K562 (cell line): ENCODE measurements around the gene FIS1. TPM values are rescaled to one million over a fixed set of nuclear protein-coding genes. Genes with fewer than 3 reads are reported as not detected.

Source experiments
- BHLHE40 ChIP-seq: IDR thresholded peaks from 2 replicates; pipeline ENCODE4 v1.6.1; 2011; ENCODE audit warnings: low read length, improper control_type of control experiment
- ILK ChIP-seq: fragments of 450-650 bp; IDR thresholded peaks from 2 replicates; pipeline ENCODE4 v1.6.1; 2016; ENCODE audit warnings: missing genetic modification characterization, low read depth, mild to moderate bottlenecking, missing compliant biosample characterization, moderate library complexity, borderline replicate concordance
- JUN ChIP-seq, 2 experiments: sonication (generic) in 1 of 2; formaldehyde crosslinking in 1 of 2; IDR thresholded peaks; 2 replicates each; pipeline versions ENCODE4 v1.6.1 to v1.8.0; 2012 to 2022; ENCODE audit warnings: borderline replicate concordance in 2 of 2, mild to moderate bottlenecking in 2 of 2, improper control_type of control experiment in 1 of 2, low read depth in 1 of 2, low read length in 1 of 2, missing genetic modification reagents in 1 of 2
- MEIS2 ChIP-seq: fragments of 450-650 bp; IDR thresholded peaks from 2 replicates; pipeline ENCODE4 v1.6.1; 2014; ENCODE audit warnings: mild to moderate bottlenecking; ENCODE audit not compliant: partially characterized antibody
- MTA3 ChIP-seq: fragments of 450-650 bp; formaldehyde crosslinking; IDR thresholded peaks from 2 replicates; pipeline ENCODE4 v1.6.1; 2017; ENCODE audit warnings: mild to moderate bottlenecking, borderline replicate concordance
- NELFE ChIP-seq: IDR thresholded peaks from 2 replicates; pipeline ENCODE4 v1.6.1; 2011; ENCODE audit warnings: mild to moderate bottlenecking; ENCODE audit not compliant: insufficient read depth, insufficient read length
- NONO ChIP-seq, 2 experiments: fragments of 200-400 bp in 1 of 2; fragments of 450-650 bp in 1 of 2; formaldehyde crosslinking in 1 of 2; IDR thresholded peaks; 2 replicates each; pipeline ENCODE4 v1.6.1; 2017; ENCODE audit warnings: low read depth in 2 of 2, mild to moderate bottlenecking in 2 of 2, moderate library complexity in 2 of 2, low read length in 1 of 2
- NR2F6 ChIP-seq: fragments of 450-650 bp; formaldehyde crosslinking; IDR thresholded peaks from 2 replicates; pipeline ENCODE4 v1.4.0; 2020; ENCODE audit warnings: mild to moderate bottlenecking
- NR4A1 ChIP-seq, 2 experiments: fragments of 250-450 bp in 1 of 2; fragments of 450-650 bp in 1 of 2; sonication (Bioruptor Pico) in 1 of 2; IDR thresholded peaks; 2 replicates each; pipeline versions ENCODE4 v1.4.0 to v1.6.1; 2016 to 2020; ENCODE audit warnings: mild to moderate bottlenecking in 2 of 2, missing compliant biosample characterization in 1 of 2, missing genetic modification characterization in 1 of 2, moderate library complexity in 1 of 2
- XRCC5 ChIP-seq: fragments of 200-400 bp; formaldehyde crosslinking; IDR thresholded peaks from 2 replicates; pipeline ENCODE4 v1.6.1; 2017; ENCODE audit warnings: low read depth, mild to moderate bottlenecking, low read length
- ZNF140 ChIP-seq: fragments of 250-450 bp; sonication (Bioruptor Pico); IDR thresholded peaks from 2 replicates; pipeline ENCODE4 v1.8.0; 2021; ENCODE audit warnings: moderate library complexity, mild to moderate bottlenecking, inconsistent platforms
- ZNF436 ChIP-seq: fragments of 250-450, 450-650 bp; sonication (Bioruptor Pico); formaldehyde crosslinking; IDR thresholded peaks from 2 replicates; pipeline ENCODE4 v1.7.0; 2020; ENCODE audit warnings: mild to moderate bottlenecking
- polyA plus RNA-seq, 8 experiments: library from polyadenylated mRNA; depleted of rRNA in 4 of 8; stranded (reverse) in 5 of 8; unstranded in 3 of 8; fragments of >200 nt; fragmentation: Nextera tagmentation in 2 of 8; fragmentation: Illumina TruSeq in 1 of 8; extraction: Ambion mirVana in 2 of 8; extraction: Trizol in 1 of 8; gene quantifications; 2 replicates each; pipeline versions ENCODE4 v1.2.1 to v1.2.3, GENCODE V29; 2011 to 2014; ENCODE audit warnings: inconsistent platforms in 1 of 8, missing spikeins in 1 of 8
- total RNA-seq, 7 experiments: library from RNA; depleted of rRNA in 6 of 7; stranded (reverse); fragments of >200 nt in 6 of 7; fragmentation: Illumina TruSeq in 2 of 7; extraction: Trizol in 2 of 7; gene quantifications; 2 replicates each; pipeline versions ENCODE4 v1.2.1 to v1.2.3, GENCODE V29; 2011 to 2021; ENCODE audit warnings: low replicate concordance in 1 of 7
- TF ChIP-seq, protein P1 (sequence below): fragments of 450-650 bp; formaldehyde crosslinking; IDR thresholded peaks from 2 replicates; pipeline ENCODE4 v1.4.0; 2020; ENCODE audit warnings: mild to moderate bottlenecking, moderate library complexity
- TF ChIP-seq, protein P2 (sequence below): fragments of 250-450 bp; sonication (Bioruptor Pico); IDR thresholded peaks from 2 replicates; pipeline ENCODE4 v1.8.0; 2022; ENCODE audit warnings: inconsistent platforms
- TF ChIP-seq, protein P3 (sequence below): fragments of 200-400 bp; formaldehyde crosslinking; IDR thresholded peaks from 2 replicates; pipeline ENCODE4 v1.6.1; 2017; ENCODE audit warnings: mild to moderate bottlenecking, low read depth, low read length, moderate library complexity
- TF ChIP-seq, protein P4 (sequence below): fragments of 250-450 bp; sonication (Bioruptor Pico); IDR thresholded peaks from 2 replicates; pipeline ENCODE4 v1.8.0; 2021; ENCODE audit warnings: moderate library complexity, mild to moderate bottlenecking, inconsistent platforms
- TF ChIP-seq, protein P5 (sequence below): fragments of 450-650 bp; formaldehyde crosslinking; conservative IDR thresholded peaks from 2 replicates; pipeline ENCODE4 v1.4.0; 2022; ENCODE audit warnings: mild to moderate bottlenecking, missing genetic modification characterization

The FIS1 gene
- total and polyA plus RNA-seq, 9 of the 15 experiments (the other 6 are each of a cell fraction or from before 2014, with no cell fraction given), result 86.0 to 257 (median 144) TPM

DNA sequence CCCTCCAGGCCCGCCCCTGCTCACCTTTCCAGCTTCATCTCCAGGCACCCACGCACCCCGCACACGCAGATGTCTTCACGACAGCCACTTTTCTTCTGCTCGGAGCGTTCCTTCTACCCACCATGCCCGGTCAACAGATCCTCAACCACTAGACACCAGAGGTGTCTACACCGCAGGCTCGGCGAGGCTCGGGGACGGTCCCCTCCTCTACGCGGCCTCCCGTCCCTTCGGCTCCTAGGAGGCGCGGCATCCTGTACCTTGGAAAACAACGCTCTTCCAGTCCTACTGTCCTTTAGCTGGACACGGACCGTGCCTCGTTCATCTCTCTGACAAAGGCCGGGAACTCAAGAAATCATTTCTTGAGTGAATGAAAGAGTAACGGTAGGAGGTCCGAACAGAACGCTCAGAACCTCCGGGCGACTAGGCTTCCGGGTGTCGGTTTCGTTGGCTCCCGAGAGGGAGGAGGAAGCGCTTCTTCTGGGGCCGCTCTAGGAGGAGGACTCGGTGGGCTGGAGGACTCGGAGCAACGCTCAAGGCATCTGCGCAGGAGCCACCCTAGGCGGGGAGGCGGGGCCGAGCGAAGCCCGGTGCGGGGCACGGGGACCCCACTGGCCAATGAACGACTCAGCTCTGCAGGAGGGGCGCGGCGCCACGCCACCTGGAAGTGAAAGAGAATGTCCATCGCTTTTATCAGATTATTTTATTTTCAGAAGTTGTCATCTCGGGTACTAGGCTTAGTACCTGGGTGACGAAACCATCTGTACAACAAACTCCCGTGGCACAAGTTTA is 7.2 kb upstream of the FIS1 start (continued):
- TF ChIP-seq JUN (IDR thresholded peaks at IDR 0.05; ENCODE audit: borderline replicate concordance, low read depth, low read length) (peak; percentile 68; the same call in 1 of the 2 replicates), JUN (CRISPR knock-in tag; IDR thresholded peaks at IDR 0.05; ENCODE audit: borderline replicate concordance) (no peak), NELFE (no peak), ILK (no peak), NR2F6 (no peak), MTA3 (peak; percentile 65; the same call in 1 of the 2 replicates), BHLHE40 (peak; percentile 79), NONO (IDR thresholded peaks at IDR 0.05; ENCODE audit: low read depth in 2 of 2, low read length in 1 of 2) (no peak), ZNF436 (no peak), NR4A1 (CRISPR knock-in tag; IDR thresholded peaks at IDR 0.05) (no peak), NR4A1 (tag; IDR thresholded peaks at IDR 0.05) (no peak), ZNF140 (CRISPR knock-in tag) (no peak), MEIS2 (peak; percentile 90), XRCC5 (no peak)
- TF ChIP-seq, protein P1, sequence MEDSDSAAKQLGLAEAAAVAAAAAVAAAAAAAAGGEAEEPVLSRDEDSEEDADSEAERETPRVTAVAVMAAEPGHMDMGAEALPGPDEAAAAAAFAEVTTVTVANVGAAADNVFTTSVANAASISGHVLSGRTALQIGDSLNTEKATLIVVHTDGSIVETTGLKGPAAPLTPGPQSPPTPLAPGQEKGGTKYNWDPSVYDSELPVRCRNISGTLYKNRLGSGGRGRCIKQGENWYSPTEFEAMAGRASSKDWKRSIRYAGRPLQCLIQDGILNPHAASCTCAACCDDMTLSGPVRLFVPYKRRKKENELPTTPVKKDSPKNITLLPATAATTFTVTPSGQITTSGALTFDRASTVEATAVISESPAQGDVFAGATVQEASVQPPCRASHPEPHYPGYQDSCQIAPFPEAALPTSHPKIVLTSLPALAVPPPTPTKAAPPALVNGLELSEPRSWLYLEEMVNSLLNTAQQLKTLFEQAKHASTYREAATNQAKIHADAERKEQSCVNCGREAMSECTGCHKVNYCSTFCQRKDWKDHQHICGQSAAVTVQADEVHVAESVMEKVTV (CRISPR knock-in tag), result no peak
- TF ChIP-seq, protein P2, sequence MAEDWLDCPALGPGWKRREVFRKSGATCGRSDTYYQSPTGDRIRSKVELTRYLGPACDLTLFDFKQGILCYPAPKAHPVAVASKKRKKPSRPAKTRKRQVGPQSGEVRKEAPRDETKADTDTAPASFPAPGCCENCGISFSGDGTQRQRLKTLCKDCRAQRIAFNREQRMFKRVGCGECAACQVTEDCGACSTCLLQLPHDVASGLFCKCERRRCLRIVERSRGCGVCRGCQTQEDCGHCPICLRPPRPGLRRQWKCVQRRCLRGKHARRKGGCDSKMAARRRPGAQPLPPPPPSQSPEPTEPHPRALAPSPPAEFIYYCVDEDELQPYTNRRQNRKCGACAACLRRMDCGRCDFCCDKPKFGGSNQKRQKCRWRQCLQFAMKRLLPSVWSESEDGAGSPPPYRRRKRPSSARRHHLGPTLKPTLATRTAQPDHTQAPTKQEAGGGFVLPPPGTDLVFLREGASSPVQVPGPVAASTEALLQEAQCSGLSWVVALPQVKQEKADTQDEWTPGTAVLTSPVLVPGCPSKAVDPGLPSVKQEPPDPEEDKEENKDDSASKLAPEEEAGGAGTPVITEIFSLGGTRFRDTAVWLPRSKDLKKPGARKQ (CRISPR knock-in tag), result no peak
- TF ChIP-seq, protein P3, sequence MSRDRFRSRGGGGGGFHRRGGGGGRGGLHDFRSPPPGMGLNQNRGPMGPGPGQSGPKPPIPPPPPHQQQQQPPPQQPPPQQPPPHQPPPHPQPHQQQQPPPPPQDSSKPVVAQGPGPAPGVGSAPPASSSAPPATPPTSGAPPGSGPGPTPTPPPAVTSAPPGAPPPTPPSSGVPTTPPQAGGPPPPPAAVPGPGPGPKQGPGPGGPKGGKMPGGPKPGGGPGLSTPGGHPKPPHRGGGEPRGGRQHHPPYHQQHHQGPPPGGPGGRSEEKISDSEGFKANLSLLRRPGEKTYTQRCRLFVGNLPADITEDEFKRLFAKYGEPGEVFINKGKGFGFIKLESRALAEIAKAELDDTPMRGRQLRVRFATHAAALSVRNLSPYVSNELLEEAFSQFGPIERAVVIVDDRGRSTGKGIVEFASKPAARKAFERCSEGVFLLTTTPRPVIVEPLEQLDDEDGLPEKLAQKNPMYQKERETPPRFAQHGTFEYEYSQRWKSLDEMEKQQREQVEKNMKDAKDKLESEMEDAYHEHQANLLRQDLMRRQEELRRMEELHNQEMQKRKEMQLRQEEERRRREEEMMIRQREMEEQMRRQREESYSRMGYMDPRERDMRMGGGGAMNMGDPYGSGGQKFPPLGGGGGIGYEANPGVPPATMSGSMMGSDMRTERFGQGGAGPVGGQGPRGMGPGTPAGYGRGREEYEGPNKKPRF, result no peak
- TF ChIP-seq, protein P4, sequence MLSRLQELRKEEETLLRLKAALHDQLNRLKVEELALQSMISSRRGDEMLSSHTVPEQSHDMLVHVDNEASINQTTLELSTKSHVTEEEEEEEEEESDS (CRISPR knock-in tag), result no peak
- TF ChIP-seq, protein P5, sequence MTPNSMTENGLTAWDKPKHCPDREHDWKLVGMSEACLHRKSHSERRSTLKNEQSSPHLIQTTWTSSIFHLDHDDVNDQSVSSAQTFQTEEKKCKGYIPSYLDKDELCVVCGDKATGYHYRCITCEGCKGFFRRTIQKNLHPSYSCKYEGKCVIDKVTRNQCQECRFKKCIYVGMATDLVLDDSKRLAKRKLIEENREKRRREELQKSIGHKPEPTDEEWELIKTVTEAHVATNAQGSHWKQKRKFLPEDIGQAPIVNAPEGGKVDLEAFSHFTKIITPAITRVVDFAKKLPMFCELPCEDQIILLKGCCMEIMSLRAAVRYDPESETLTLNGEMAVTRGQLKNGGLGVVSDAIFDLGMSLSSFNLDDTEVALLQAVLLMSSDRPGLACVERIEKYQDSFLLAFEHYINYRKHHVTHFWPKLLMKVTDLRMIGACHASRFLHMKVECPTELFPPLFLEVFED, result no peak; the same call in 1 of the 2 replicates
